Neural cell (in vitro differentiated cells): ENCODE data around the gene DPH1.

ENCODE experiments used
- CTCF ChIP-seq: fragments of 450-650 bp; IDR thresholded peaks from 2 replicates; pipeline ENCODE4 v1.5.1; 2014; ENCODE audit warnings: antibody characterized with exemption, mild to moderate bottlenecking, moderate library complexity; ENCODE audit not compliant: poor library complexity, severe bottlenecking
- EZH2 ChIP-seq: fragments of 200-600, 300-800 bp; shearing (Covaris generic), sonication (generic); IDR thresholded peaks from 2 replicates; pipeline ENCODE4 v1.6.1; 2014; ENCODE audit warnings: antibody characterized with exemption, low read length, borderline replicate concordance, mild to moderate bottlenecking; ENCODE audit not compliant: insufficient read depth, poor library complexity, severe bottlenecking
- POLR2AphosphoS5 ChIP-seq: IDR thresholded peaks from 2 replicates; pipeline ENCODE4 v1.6.1; 2012
- REST ChIP-seq: IDR thresholded peaks from 2 replicates; pipeline ENCODE4 v1.6.1; 2012; ENCODE audit warnings: borderline replicate concordance
- TAF1 ChIP-seq: IDR thresholded peaks from 2 replicates; pipeline ENCODE4 v1.6.1; 2012; ENCODE audit warnings: low read depth

DNA sequence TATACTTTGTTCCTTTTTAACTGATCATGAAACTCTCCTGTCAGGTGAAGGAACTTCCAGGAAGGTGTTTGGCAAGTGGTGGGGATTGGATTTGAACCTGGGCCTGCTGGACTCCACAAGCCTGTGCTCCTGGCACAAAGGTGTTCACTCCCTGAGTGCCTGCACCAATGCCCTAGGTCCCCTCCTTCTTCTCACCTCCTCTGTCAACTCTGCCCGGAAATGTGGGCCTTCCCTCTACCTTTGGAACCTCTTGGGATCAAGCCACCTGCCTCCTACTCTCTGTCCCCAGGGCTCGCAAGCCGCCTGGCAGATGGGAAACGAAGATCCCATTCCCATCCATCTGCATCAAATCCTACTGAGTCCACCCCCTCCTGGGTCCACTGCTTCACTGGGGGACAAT lies 44.9 kb upstream of the DPH1 start:
- TF ChIP-seq CTCF (no peak), REST (no peak), EZH2 (no peak), TAF1 (no peak), POLR2AphosphoS5 (no peak)
